Measurements from ENCODE around the gene C22orf23. TPM values are rescaled to one million over a fixed set of nuclear protein-coding genes. Genes with fewer than 3 reads are reported as not detected.

Gene C22orf23
- total and polyA plus RNA-seq, 10 of the 15 experiments (the other 5 are each of a cell fraction or from before 2014, with no cell fraction given) = 0.04 to 0.38 (median 0.11) TPM; not detected in 5

DNA sequence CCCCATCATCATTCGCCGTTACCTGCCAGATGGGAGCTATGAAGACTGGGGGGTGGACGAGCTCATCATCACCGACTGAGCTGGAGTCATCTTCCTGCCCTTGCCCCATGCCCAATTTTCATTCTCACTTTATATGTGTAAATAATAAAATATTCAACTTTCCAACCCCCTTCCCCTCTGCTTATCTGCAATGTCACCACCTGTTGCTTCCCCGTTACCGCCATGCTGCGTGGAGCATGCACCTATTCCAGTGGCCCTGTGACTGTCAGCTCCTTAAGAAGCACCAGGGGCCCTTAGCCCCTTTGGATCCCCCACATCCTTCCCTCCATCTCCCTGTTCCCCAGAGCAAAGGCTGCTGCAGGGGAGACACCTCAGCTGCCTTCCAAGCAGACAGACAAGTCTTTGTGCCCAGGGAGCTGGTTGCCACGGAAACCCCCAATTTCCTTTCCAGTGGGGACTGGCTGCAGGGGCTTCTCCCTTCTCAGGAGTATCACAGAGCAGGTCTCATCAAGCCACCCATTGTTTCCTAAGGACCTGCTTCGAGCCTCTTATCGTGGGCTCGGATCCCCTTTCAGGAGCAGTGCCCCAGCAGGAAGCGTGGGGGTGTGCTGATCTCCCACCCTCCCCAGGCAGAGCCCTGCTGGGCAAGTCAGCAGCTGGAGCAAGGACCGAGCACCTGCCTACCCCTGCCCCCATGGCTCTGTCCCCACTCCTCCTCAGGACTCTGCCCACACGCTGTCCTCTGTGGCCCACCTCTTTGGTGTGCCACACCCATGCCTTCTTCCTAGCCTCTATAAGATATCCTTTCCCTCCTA lies 14.4 kb upstream of the C22orf23 start:
- BruUV-seq (replicated peaks) = no TSS peak
- Histone ChIP-seq H3K9me3 (replicated peaks; ENCODE audit: control insufficient read depth, insufficient read depth, low read length) (no peaks in the 10 kb centered on the region), H3K9ac (ENCODE audit: control insufficient read depth, insufficient read depth, low read length) (no peak overlapping the region), H3K4me1 (ENCODE audit: control insufficient read depth, insufficient read depth, low read length) (no peaks in the 10 kb centered on the region), H3K4me3 (no peak overlapping the region), H3K4me2 (ENCODE audit: control insufficient read depth, insufficient read depth) (no peak overlapping the region), H3K79me2 (ENCODE audit: control insufficient read depth, insufficient read depth, low read length) (no peaks in the 10 kb centered on the region), H2AFZ (ENCODE audit: control insufficient read depth, low read depth, low read length) (no peak overlapping the region), H3K36me3 (ENCODE audit: control insufficient read depth in 2 of 2, insufficient read depth in 2 of 2, low read length in 1 of 2) (peaks cover 17 to 19% of the 10 kb centered on the region in 2 experiments; a peak in 3 of 4 replicates), H4K20me1 (ENCODE audit: control insufficient read depth, insufficient read depth) (no peaks in the 10 kb centered on the region; the same call in 1 of the 2 replicates), H3K27ac (ENCODE audit: control insufficient read depth, insufficient read depth) (no peak overlapping the region), H3K27me3 (replicated peaks in 1 of 2; ENCODE audit: control insufficient read depth in 2 of 2, insufficient read depth in 2 of 2, low read length in 1 of 2) (no peaks in the 10 kb centered on the region)
- in situ Hi-C loops (cut with MboI) (no loop called here), intact Hi-C loops (cut with micrococcal nuclease; ENCODE audit: unreplicated experiment) (loop anchor here (5.0 kb wide), 1 partner anchor 61 kb away; the partner anchor contains the start of gene MICALL1)
- DNase-seq (ENCODE audit: low read depth, low spot score) (no peak), FAIRE-seq (no peak), ATAC-seq (no peak)
- POLR2A ChIA-PET = interaction anchor here (0.6 kb wide), 1 partner anchor 18 kb away, joined by 3 read pairs; no protein-coding TSS in a partner anchor
- CTCF ChIA-PET = interaction anchor here (1.8 to 6.1 kb wide), 3 partner anchors 14 to 150 kb away, joined by 4 to 59 read pairs (median 42); partner anchors contain the start of genes C22orf23, MICALL1 and POLR2F
- SMC1A ChIA-PET (ENCODE audit: uncharacterized antibody, unreplicated experiment) = interaction anchor here (0.6 kb wide), 1 partner anchor 14 kb away, joined by 3 read pairs; the partner anchor contains the start of genes C22orf23 and POLR2F
- 91% methylated on average over 14 of the region's 14 CpGs for WGBS (ENCODE audit: insufficient coverage, insufficient replicate concordance, low lambda C conversion rate, missing lambda C conversion rate)
- no peak for TF ChIP-seq EGR1 (IDR thresholded peaks at IDR 0.05; ENCODE audit: borderline replicate concordance in 1 of 2, low read depth in 2 of 2, low read length in 2 of 2)
- no peak for TF ChIP-seq SIX5 (IDR thresholded peaks at IDR 0.05; ENCODE audit: low read depth, low read length, severe bottlenecking)
- no peak for TF ChIP-seq TARDBP (IDR thresholded peaks at IDR 0.05; ENCODE audit: borderline replicate concordance)
- TF ChIP-seq NR2F1 (conservative IDR thresholded peaks at IDR 0.05) = no peak
- no peak for TF ChIP-seq CHD1 (IDR thresholded peaks at IDR 0.05; ENCODE audit: low read depth, low read length)
- TF ChIP-seq, protein P1, sequence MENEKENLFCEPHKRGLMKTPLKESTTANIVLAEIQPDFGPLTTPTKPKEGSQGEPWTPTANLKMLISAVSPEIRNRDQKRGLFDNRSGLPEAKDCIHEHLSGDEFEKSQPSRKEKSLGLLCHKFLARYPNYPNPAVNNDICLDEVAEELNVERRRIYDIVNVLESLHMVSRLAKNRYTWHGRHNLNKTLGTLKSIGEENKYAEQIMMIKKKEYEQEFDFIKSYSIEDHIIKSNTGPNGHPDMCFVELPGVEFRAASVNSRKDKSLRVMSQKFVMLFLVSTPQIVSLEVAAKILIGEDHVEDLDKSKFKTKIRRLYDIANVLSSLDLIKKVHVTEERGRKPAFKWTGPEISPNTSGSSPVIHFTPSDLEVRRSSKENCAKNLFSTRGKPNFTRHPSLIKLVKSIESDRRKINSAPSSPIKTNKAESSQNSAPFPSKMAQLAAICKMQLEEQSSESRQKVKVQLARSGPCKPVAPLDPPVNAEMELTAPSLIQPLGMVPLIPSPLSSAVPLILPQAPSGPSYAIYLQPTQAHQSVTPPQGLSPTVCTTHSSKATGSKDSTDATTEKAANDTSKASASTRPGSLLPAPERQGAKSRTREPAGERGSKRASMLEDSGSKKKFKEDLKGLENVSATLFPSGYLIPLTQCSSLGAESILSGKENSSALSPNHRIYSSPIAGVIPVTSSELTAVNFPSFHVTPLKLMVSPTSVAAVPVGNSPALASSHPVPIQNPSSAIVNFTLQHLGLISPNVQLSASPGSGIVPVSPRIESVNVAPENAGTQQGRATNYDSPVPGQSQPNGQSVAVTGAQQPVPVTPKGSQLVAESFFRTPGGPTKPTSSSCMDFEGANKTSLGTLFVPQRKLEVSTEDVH (IDR thresholded peaks at IDR 0.05; ENCODE audit: low read depth, partially characterized antibody) = no peak
- TF ChIP-seq FOS (IDR thresholded peaks at IDR 0.05; ENCODE audit: borderline replicate concordance, extremely low read depth, insufficient read length) = no peak
- no peak for TF ChIP-seq HCFC1 (IDR thresholded peaks at IDR 0.05; ENCODE audit: low read length)
- no peak for TF ChIP-seq EED (IDR thresholded peaks at IDR 0.05; ENCODE audit: low read depth)
- TF ChIP-seq PML (IDR thresholded peaks at IDR 0.05; ENCODE audit: low read length) = no peak
- TF ChIP-seq, protein P2, sequence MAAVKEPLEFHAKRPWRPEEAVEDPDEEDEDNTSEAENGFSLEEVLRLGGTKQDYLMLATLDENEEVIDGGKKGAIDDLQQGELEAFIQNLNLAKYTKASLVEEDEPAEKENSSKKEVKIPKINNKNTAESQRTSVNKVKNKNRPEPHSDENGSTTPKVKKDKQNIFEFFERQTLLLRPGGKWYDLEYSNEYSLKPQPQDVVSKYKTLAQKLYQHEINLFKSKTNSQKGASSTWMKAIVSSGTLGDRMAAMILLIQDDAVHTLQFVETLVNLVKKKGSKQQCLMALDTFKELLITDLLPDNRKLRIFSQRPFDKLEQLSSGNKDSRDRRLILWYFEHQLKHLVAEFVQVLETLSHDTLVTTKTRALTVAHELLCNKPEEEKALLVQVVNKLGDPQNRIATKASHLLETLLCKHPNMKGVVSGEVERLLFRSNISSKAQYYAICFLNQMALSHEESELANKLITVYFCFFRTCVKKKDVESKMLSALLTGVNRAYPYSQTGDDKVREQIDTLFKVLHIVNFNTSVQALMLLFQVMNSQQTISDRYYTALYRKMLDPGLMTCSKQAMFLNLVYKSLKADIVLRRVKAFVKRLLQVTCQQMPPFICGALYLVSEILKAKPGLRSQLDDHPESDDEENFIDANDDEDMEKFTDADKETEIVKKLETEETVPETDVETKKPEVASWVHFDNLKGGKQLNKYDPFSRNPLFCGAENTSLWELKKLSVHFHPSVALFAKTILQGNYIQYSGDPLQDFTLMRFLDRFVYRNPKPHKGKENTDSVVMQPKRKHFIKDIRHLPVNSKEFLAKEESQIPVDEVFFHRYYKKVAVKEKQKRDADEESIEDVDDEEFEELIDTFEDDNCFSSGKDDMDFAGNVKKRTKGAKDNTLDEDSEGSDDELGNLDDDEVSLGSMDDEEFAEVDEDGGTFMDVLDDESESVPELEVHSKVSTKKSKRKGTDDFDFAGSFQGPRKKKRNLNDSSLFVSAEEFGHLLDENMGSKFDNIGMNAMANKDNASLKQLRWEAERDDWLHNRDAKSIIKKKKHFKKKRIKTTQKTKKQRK (IDR thresholded peaks at IDR 0.05; ENCODE audit: low read depth, low read length) = no peak
- no peak for TF ChIP-seq CHD2 (IDR thresholded peaks at IDR 0.05; ENCODE audit: borderline replicate concordance, low read depth, low read length)
- no peak for TF ChIP-seq NBN (IDR thresholded peaks at IDR 0.05)
- TF ChIP-seq SPI1 (IDR thresholded peaks at IDR 0.05; ENCODE audit: borderline replicate concordance, insufficient read depth, low read depth, low read length) = no peak
- TF ChIP-seq CEBPB (IDR thresholded peaks at IDR 0.05; ENCODE audit: borderline replicate concordance in 1 of 2, low read depth in 2 of 2, low read length in 2 of 2) = no peak
- RAD21 ChIA-PET (ENCODE audit: unreplicated experiment) = no interaction called here

Data from GM12878 (cell line).